Measurements from ENCODE around the gene CCDC28A.

The CCDC28A gene

DNA sequence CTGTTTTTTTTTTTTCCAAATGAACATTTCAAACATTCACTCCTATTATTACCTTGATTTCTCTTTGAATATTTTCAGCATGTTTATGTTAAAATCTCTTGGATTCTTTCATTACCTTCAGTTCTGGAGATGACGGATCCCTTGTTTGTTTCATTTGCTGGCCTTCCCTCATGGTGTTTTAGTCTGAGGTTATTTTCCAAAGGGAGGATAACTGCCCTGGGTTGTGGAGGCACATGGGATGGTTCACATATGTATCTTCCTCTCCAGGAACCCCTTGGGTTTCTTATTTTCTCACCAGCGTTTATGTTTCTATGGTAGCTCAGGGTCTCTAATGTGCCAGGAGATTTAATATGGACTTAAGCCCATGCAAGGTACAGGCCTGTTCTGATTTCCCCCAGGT, 58.6 kb downstream of the CCDC28A start:
- FAIRE-seq (no peak), DNase-seq (ENCODE audit: insufficient read length, low spot score) (no peak)

DNA sequence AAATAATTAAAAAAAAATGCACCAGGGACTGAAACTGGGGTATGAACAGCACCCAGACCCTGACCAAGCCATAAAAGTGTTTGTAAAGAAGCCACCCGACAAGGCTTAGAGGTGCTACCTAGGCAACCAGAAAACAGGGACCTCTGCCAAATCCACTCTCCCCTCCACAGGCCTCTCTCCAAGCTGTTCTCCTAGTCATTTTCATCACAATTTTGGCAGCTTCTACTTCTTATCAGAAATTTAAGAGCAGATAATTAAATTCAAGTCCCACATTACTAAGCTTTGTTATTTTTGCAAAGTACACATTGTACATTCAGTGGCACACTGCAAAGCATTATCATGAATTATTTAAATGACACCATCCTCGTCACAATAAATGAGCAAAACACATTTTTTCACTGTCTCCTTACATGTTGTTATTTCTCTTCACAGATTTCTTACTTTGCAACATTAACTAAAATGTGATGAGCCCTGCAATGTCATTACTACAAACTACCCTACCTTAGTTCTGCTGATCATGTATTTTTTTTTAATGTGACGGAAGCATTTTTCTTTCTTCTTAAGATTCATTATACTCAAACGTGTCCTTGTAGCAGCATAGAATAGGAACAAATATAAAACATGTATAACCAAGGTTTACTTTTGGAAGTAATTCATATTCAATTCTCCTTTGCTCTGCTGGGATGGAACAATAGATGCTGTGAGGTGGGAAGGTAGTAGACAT, 60.4 kb downstream of the CCDC28A start:
- FAIRE-seq = no peak
- DNase-seq (ENCODE audit: insufficient read length, low spot score) = no peak

DNA sequence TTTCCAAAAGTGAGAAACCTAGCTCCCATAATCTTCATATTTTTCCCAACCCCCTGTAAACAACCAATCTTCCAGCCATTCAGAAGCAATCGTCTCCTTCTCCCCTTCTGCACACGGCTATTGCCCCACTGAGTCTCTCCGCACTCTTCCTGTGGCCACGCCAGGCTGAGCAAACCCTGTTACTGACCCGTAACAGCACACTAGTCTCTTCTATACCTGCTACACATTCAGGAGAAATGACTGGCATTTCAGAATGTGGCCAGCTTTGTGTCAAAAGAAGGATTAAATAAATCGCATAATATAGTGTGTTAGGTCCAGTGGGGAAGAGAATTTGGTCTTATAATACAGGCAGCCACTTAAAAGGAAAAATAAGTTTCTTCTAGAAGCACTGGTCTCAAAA, 63.7 kb downstream of the CCDC28A start:
- DNase-seq (ENCODE audit: insufficient read length, low spot score) (no peak), FAIRE-seq (no peak)

Measured in HTR-8/SVneo (cell line).